Sigmoid colon (tissue), 7 donors: Measurements from ENCODE around the gene FAM3D. TPM values are rescaled to one million over a fixed set of nuclear protein-coding genes. Genes with fewer than 3 reads are reported as not detected.
A peak's percentile ranks its signal among the peaks of the same experiment; 100 is the strongest.
"Not testable (repeated sequence)": the region's sequence is repeated elsewhere in the genome, so short reads cannot be mapped to it uniquely, and the experiment has no call there.

Experiments
- DNase-seq: peaks from one replicate; pipeline ENCODE4 v3.0.0-alpha.2; 2019
- H3K27ac ChIP-seq, 4 donors: fragments of 200-600 bp; sonication (generic); one replicate each; pipeline ENCODE4 v1.5.1; 2016 to 2019; ENCODE audit warnings: mild to moderate bottlenecking in 1 of 4
- H3K27me3 ChIP-seq, 3 donors: fragments of 200-600 bp; sonication (generic); one replicate each; pipeline ENCODE4 v1.5.1; 2019; ENCODE audit warnings: mild to moderate bottlenecking in 1 of 3
- H3K36me3 ChIP-seq, 4 donors: fragments of 200-600 bp; sonication (generic); one replicate each; pipeline ENCODE4 v1.5.1; 2016 to 2019
- H3K4me1 ChIP-seq, 4 donors: fragments of 200-600 bp; sonication (generic); one replicate each; pipeline ENCODE4 v1.5.1; 2017 to 2019
- H3K4me3 ChIP-seq, 4 donors: fragments of 200-600 bp; sonication (generic); one replicate each; pipeline ENCODE4 v1.5.1; 2017 to 2019; ENCODE audit warnings: mild to moderate bottlenecking in 2 of 4, moderate library complexity in 1 of 4
- H3K9me3 ChIP-seq, 4 donors: fragments of 200-600 bp in 3 of 4; sonication (generic) in 3 of 4; one replicate each; pipeline versions ENCODE4 v1.5.1 to v1.6.1; 2013 to 2019
- EP300 ChIP-seq, 4 donors: sonication (generic); formaldehyde crosslinking; IDR thresholded peaks; one replicate each; pipeline ENCODE4 v1.6.1; 2017; ENCODE audit warnings: antibody characterized with exemption in 4 of 4
- POLR2A ChIP-seq, 2 donors: fragments of 450-650 bp; IDR thresholded peaks; one replicate each; pipeline ENCODE4 v1.6.1; 2016; ENCODE audit warnings: antibody characterized with exemption in 2 of 2, mild to moderate bottlenecking in 2 of 2, moderate library complexity in 2 of 2
- POLR2AphosphoS5 ChIP-seq, 4 donors: sonication (generic); formaldehyde crosslinking; IDR thresholded peaks; one replicate each; pipeline ENCODE4 v1.6.1; 2017; ENCODE audit warnings: antibody characterized with exemption in 4 of 4
- WGBS, 2 donors: extraction: QIAGEN DNeasy Blood & Tissue Kit; methylation state at CpG; one replicate each; pipeline ENCODE4 v1.1.7; 2013; 5-methylcytosine and 5-hydroxymethylcytosine counted together
- intact Hi-C: fragments of 100-400 bp; cut with DNase I; formaldehyde crosslinking; loops from one replicate; pipeline ENCODE4 v1.15.1; 2023
- polyA plus RNA-seq, 3 donors: library from polyadenylated mRNA; stranded (reverse); fragments of 200-250 nt; gene quantifications; one replicate each; pipeline ENCODE4 v1.2.3, GENCODE V29; 2013
- total RNA-seq, 4 donors: library from RNA; depleted of rRNA; stranded (reverse); fragments of >200 nt; gene quantifications; one replicate each; pipeline ENCODE4 v1.1.0, GENCODE V29; 2016
- TF ChIP-seq, protein P1 (sequence below), 4 experiments: fragments of 450-650 bp in 3 of 4; fragments of 200-600 bp in 1 of 4; IDR thresholded peaks; one replicate each; pipeline ENCODE4 v1.5.1; 2016 to 2019; ENCODE audit warnings: antibody characterized with exemption in 4 of 4, mild to moderate bottlenecking in 3 of 4, moderate library complexity in 2 of 4
- donor health status: healthy with polysubstance abuse.
- donor health status: Bipolar disorder and iron deficiency.
- donor health status: healthy.

Gene FAM3D
- total and polyA plus RNA-seq, 7 donors, result 0.36 to 477 (median 215) TPM; not detected in 2

DNA sequence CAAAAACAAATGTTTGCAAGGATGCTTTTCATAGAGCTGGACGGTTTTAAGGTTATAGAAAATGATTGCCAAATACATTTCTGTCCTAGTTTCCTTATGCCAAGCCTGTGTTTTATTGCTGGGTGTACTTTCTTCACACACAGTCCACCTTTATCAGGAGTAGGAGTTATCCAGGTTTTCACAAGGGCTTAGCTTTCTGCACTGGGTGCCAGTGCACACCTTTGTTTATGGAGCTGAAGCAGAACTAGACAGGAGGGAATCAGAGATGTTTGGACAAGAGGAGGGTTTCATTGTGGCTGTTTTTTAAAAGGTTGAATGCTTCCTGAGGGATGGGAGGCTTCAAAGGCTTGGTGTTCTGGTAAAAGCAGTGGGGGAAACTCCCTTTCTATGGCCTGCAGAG lies 29.5 kb upstream of the FAM3D start:
- Histone ChIP-seq H3K4me1 (no peaks in the 10 kb centered on the region), H3K27ac (no peak overlapping the region), H3K9me3 (peaks cover 0 to under 1% (median 0%) of the 10 kb centered on the region in 4 donors), H3K27me3 (no peaks in the 10 kb centered on the region), H3K4me3 (no peak overlapping the region), H3K36me3 (no peaks in the 10 kb centered on the region)
- intact Hi-C loops, result no loop called here
- DNase-seq, result no peak
- 7 to 56% methylated on average over 1 of the region's 1 CpG for WGBS, 2 donors
- TF ChIP-seq POLR2AphosphoS5 (IDR thresholded peaks at IDR 0.05) (no peak), POLR2A (IDR thresholded peaks at IDR 0.05) (peak in 1 of 2 donors; percentile 9), EP300 (IDR thresholded peaks at IDR 0.05) (no peak)
- TF ChIP-seq, protein P1, sequence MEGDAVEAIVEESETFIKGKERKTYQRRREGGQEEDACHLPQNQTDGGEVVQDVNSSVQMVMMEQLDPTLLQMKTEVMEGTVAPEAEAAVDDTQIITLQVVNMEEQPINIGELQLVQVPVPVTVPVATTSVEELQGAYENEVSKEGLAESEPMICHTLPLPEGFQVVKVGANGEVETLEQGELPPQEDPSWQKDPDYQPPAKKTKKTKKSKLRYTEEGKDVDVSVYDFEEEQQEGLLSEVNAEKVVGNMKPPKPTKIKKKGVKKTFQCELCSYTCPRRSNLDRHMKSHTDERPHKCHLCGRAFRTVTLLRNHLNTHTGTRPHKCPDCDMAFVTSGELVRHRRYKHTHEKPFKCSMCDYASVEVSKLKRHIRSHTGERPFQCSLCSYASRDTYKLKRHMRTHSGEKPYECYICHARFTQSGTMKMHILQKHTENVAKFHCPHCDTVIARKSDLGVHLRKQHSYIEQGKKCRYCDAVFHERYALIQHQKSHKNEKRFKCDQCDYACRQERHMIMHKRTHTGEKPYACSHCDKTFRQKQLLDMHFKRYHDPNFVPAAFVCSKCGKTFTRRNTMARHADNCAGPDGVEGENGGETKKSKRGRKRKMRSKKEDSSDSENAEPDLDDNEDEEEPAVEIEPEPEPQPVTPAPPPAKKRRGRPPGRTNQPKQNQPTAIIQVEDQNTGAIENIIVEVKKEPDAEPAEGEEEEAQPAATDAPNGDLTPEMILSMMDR (IDR thresholded peaks at IDR 0.05), result no peak

DNA sequence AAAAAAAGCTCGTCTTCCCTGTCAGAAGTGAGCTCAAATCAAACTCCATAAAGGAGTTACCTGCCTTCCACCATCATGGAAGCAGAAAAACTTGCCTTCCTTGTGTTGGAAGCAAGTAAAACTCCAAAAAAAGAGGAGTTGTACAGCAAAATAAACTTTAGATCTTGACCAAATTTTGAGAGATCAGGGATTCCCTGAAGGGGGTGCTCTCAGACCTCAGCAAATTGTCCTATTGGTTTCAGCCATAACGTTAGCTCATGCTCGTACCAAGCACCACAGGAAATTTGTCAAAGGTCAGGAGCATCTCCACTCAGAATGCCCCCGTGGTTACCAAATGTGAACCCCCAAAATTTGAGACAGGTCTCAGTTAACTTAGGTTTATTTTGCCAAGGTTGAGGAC lies 28.7 kb upstream of the FAM3D start:
- intact Hi-C loops, DNase-seq, H3K36me3 ChIP-seq, H3K4me1 ChIP-seq, H3K27me3 ChIP-seq, H3K4me3 ChIP-seq, H3K9me3 ChIP-seq, H3K27ac ChIP-seq: not testable (repeated sequence)
- WGBS, 2 donors, result 50 to 78% methylated on average over 4 of the region's 4 CpGs

DNA sequence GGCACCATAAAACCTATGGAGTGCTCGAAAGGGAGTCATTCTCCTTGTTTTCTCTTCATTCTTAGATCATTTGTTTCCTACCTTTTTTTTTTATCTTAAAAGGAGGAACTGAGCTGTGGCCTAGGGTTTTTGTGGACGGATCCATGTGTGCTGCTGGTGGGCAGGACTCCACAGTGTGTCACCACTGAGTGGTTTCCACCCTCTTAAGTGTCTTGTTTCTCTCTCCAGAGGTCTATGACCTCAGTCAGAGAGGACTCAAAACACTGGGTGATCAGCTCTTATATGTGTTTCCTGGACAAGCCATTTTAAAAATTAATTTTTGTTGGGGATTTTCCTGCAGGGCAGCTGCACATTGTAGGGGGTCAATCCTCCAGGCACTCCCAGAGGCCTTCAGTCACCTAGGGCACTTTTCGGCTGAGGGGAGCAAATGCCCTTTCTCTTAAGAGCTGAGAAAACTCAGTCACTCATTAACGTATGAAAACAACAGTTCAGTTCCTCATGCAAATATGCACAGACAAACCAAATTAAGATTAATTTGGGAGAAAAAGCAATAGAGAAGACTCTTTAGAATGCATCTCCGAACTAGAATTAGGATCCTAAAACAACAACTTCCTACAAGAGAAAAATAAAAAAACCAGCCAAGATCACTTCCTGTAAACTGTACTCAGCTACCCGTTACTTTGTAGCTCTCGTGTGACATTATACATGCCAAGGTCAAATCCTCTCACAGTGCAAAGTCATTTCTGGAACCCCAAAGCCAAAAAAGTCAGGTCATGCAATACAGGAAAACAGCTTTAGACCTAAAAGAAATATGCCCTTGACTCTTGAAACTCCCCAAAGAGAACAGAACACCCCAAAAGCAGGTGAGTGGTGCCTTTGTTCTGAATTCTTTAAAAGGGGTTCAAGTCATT lies 27.6 kb upstream of the FAM3D start:
- H3K4me1 ChIP-seq, result no peaks in the 10 kb centered on the region
- H3K36me3 ChIP-seq, result no peaks in the 10 kb centered on the region
- H3K27ac ChIP-seq, result no peak overlapping the region
- H3K4me3 ChIP-seq, result no peak overlapping the region
- intact Hi-C loops, result no loop called here
- no peak for DNase-seq
- H3K9me3 ChIP-seq, result peaks cover 0 to 6% (median 0%) of the 10 kb centered on the region in 4 donors
- 48 to 53% methylated on average over 7 of the region's 7 CpGs for WGBS, 2 donors
- no peaks in the 10 kb centered on the region for H3K27me3 ChIP-seq
- TF ChIP-seq POLR2AphosphoS5 (IDR thresholded peaks at IDR 0.05), result no peak
- TF ChIP-seq, protein P1 (IDR thresholded peaks at IDR 0.05), result no peak
- TF ChIP-seq EP300 (IDR thresholded peaks at IDR 0.05), result no peak
- TF ChIP-seq POLR2A (IDR thresholded peaks at IDR 0.05), result no peak

DNA sequence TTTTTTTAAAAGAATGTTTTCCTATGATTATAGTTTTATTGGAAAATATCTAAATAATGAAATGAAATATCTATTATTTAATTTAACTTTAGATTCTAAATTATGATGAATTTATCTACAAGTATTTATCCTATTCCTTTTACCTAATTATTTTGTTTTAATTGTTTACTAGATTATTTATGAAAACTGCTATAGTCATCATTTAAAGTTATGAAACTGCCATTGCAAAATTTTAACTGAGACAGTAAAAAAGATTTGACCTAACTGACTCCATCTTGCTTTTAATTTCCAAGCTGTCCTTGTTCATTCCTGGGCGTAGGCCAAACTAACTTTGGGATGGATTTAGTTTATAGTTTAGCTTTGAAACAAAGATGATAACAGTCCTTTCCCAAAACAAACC lies 25.9 kb upstream of the FAM3D start:
- no peaks in the 10 kb centered on the region for H3K4me1 ChIP-seq
- H3K36me3 ChIP-seq, result no peaks in the 10 kb centered on the region
- DNase-seq, result no peak
- TF ChIP-seq, protein P1 (IDR thresholded peaks at IDR 0.05), result no peak
- no peak for TF ChIP-seq EP300 (IDR thresholded peaks at IDR 0.05)
- TF ChIP-seq POLR2AphosphoS5 (IDR thresholded peaks at IDR 0.05), result no peak
- TF ChIP-seq POLR2A (IDR thresholded peaks at IDR 0.05), result no peak
- peaks cover 0 to 6% (median 0%) of the 10 kb centered on the region in 4 donors for H3K9me3 ChIP-seq
- intact Hi-C loops, result no loop called here
- no peaks in the 10 kb centered on the region for H3K27me3 ChIP-seq
- no peak overlapping the region for H3K4me3 ChIP-seq
- WGBS, 2 donors, result 94 to 96% methylated on average over 1 of the region's 1 CpG
- no peak overlapping the region for H3K27ac ChIP-seq

DNA sequence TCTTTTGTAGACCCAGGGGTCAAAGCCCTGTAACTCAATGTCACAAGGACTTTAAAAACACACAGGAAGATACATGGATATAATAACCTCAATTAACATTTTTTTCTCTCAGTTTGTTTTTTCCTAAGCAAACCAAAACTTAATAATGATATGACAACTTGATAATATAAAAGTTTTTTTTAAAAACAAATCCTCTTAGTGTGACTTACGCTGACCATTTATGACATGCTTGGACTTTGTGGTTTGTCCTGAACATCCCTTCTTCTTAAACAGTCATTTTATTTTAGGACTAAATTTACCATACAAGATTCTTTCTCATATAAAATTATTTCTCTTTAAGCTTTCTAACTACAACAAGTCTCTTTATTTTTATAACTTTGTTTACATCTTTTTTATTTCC lies 25.4 kb upstream of the FAM3D start:
- no peaks in the 10 kb centered on the region for H3K4me1 ChIP-seq
- peaks cover 0 to 6% (median 0%) of the 10 kb centered on the region in 4 donors for H3K9me3 ChIP-seq
- intact Hi-C loops, result no loop called here
- 93 to 99% methylated on average over 1 of the region's 1 CpG for WGBS, 2 donors
- H3K27me3 ChIP-seq, result no peaks in the 10 kb centered on the region
- TF ChIP-seq, protein P1 (IDR thresholded peaks at IDR 0.05), result no peak
- TF ChIP-seq POLR2AphosphoS5 (IDR thresholded peaks at IDR 0.05) (no peak), EP300 (IDR thresholded peaks at IDR 0.05) (no peak), POLR2A (IDR thresholded peaks at IDR 0.05) (no peak)
- no peak for DNase-seq
- H3K36me3 ChIP-seq, result no peaks in the 10 kb centered on the region
- H3K4me3 ChIP-seq, result no peak overlapping the region
- no peak overlapping the region for H3K27ac ChIP-seq
